HFF-Myc (cell line): ENCODE results near the gene USP53.

Experiments used
- DNase-seq: peaks from one replicate; pipeline ENCODE4 v3.0.0-alpha.2; 2011; ENCODE audit warnings: low read depth; ENCODE audit errors: extremely low read depth
- H3K4me3 ChIP-seq: replicated peaks from 2 replicates; pipeline ENCODE4 v1.5.1; 2011; ENCODE audit warnings: low read depth, mild to moderate bottlenecking, control low read depth, low read length
- TF ChIP-seq, protein P1 (sequence below): IDR thresholded peaks from 2 replicates; pipeline ENCODE4 v1.5.1; 2012; ENCODE audit warnings: mild to moderate bottlenecking, low read depth, low read length, control low read depth; ENCODE audit errors: missing control alignments

Gene USP53

DNA sequence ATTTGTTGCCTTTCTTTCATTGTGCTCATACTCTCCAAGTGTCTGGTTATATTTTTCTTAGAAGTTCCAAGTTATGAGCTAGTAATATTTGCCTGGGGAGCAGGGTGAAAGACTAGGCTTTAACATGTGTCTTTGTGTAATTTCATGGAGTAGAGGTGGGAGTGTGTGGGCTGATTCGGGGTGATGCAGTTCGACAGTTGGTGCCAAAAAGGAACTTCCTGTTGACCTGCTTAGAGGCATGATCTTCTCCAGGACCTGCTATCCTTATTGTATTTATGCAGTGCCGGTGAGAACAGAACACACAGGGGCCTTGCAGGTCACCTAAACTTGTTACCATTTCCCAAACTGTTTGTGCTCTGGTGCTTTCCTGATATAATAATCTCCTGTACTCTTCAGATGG is 21.2 kb downstream of the USP53 start:
- DNase-seq: no peak
- TF ChIP-seq, protein P1, sequence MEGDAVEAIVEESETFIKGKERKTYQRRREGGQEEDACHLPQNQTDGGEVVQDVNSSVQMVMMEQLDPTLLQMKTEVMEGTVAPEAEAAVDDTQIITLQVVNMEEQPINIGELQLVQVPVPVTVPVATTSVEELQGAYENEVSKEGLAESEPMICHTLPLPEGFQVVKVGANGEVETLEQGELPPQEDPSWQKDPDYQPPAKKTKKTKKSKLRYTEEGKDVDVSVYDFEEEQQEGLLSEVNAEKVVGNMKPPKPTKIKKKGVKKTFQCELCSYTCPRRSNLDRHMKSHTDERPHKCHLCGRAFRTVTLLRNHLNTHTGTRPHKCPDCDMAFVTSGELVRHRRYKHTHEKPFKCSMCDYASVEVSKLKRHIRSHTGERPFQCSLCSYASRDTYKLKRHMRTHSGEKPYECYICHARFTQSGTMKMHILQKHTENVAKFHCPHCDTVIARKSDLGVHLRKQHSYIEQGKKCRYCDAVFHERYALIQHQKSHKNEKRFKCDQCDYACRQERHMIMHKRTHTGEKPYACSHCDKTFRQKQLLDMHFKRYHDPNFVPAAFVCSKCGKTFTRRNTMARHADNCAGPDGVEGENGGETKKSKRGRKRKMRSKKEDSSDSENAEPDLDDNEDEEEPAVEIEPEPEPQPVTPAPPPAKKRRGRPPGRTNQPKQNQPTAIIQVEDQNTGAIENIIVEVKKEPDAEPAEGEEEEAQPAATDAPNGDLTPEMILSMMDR: no peak
- no peak overlapping the region for H3K4me3 ChIP-seq

DNA sequence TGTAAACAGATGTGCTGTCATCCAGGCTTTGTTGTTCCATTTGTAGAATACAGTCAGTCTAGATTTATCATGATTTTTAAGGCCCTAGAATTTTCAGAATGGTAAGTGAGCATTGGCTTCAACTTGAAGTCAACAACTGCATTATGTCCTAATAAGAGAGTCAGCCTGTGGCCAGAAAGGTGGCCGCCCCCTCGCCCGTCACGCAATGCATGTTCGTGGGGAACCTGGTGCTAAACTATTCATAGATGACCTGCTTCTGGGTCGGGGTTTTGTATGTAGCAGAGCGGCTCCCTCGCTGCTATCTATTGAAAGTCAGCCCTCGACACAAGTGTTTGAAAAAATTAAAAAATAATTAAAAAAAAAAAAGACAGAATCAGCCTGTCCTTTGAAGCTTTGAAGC is 24.7 kb downstream of the USP53 start:
- no peak for DNase-seq
- no peak overlapping the region for H3K4me3 ChIP-seq
- TF ChIP-seq, protein P1: no peak

DNA sequence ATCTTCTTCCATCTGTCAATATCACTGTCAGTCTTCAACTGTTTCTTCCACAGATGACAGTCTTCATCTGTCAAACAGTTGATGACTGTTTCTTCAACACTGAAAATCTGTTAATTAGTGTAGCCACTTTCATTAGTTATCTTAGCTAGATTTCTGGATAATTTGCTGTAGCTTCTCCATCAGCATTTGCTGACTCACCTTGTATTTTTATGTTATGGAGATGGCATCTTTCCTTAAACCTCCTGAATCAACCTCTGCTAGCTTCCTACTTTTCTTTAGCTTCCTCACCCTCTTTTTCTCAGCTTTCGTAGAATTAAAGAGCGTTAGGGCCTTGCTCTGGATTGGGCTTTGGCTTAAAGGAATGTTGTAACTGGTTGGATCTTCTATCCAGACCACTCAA is 25.1 kb downstream of the USP53 start:
- no peak for DNase-seq
- H3K4me3 ChIP-seq: no peak overlapping the region
- TF ChIP-seq, protein P1: no peak

DNA sequence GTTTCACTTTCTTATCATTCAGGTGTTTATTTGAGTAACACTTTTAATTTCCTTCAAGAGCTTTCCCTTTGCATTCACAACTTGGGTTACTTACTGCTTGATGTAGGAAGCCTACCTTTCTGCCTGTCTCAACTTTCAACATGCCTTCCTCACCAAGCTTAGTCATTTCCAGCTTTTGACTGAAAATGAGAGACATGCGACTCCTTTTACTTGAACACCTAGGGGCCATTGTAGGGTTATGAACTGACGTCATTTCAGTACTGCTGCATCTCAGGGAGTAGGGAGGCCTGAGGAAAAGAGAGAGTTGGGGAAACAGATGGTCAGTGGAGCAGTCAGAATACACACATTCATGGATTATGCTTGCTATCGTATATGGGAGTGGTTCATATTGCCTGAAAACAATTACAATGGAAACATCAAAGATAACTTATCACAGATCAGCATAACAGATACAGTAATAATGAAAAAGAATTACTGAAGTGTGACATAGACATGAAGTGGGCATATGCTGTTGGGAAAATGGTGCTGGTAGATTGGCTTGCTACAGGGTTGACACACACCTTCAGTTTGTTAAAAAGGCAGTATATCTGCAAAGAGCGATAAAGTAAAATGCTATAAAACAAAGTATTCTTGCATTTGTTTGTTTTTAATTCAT is 25.7 kb downstream of the USP53 start:
- no peak for DNase-seq
- no peak overlapping the region for H3K4me3 ChIP-seq
- TF ChIP-seq, protein P1: no peak

DNA sequence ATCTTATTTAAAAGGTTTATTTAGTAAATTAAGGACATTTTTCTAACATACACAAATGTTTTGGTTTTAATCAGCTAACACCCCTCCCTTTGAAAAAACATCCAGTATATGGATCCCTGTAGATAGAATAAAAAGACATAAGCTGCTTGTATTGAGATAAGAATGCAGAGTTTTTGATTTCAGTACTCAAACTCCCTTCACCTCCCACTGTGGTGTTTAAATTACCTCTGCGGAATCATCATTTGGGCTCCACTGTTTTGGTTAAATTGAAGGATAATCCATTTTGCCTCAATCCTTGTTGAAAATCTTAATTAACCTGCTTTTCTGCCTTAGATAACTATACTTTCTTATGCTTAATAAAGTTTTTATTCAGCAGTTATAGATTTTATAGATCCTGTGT is 27.6 kb downstream of the USP53 start:
- no peak overlapping the region for H3K4me3 ChIP-seq
- TF ChIP-seq, protein P1: no peak
- DNase-seq: no peak

DNA sequence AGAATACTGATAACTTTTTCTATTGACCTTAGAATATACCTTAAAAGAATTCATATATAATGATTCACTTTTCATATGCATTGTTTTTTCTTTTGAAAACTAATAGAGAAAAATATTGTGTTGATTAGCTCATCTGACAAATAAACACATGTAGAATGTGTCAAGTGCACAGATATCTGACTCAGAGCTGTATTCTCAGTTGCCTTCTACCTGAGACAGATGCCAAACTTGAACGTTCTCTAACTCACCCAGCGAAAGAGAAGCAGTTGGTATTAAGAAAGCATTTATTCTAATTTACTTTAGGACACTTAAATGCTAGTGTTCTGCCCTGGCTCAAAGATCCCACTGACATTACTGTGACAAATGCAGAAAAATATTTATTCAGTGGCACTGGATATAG is 28.1 kb downstream of the USP53 start:
- no peak overlapping the region for H3K4me3 ChIP-seq
- DNase-seq: no peak
- TF ChIP-seq, protein P1: no peak

DNA sequence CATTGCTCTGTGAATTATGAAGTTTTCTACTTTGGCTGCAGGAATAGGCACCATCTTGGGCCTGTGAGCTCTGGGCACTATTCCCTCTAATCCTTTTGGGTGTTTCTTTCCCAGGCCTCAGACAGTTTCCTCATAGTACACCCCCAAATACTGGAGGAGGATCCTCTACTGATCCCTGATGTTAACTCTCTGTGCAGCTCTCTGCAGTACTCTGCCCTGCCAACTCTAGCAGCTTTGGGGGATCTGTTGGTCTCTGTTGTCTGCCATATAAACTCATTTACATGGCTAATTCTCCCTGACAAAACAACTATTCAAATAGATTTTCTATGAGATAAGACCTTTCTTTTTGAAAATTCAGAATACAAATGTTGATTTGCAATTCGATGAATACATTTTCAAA is 29.9 kb downstream of the USP53 start:
- H3K4me3 ChIP-seq: no peak overlapping the region
- DNase-seq: no peak
- TF ChIP-seq, protein P1: no peak
